ENCODE data around the gene ARID3B. TPM values are rescaled to one million over a fixed set of nuclear protein-coding genes. Genes with fewer than 3 reads are reported as not detected.

The ARID3B gene
- total RNA-seq, 1 donor from 2014 or later, result 22.1 TPM

DNA sequence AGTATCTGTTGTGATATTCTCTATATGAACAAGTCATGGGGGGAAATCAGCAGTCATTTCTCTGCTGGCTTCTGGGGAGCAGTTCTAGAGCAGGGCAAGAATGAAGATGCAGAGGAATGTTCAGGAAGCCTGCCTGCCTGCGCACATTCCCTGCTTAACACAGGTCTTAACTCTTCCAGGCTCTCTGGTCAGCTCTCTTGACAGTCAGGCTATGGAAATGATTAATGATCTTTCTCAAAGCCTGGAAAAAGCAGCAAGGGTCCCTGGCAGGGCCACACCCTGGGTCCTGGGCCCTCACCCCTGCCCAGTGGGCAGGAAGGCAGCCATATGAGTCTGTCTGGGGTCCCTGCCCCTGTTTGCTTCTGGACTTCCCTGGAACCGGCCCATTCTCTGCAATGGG is 43.2 kb downstream of the ARID3B start:
- Mint-ChIP-seq H3K9me3 (no peaks in the 10 kb centered on the region), H3K36me3 (peaks cover 3% of the 10 kb centered on the region), H3K27me3 (ENCODE audit: low read depth) (no peaks in the 10 kb centered on the region), H3K4me1 (peaks cover 36% of the 10 kb centered on the region), H3K27ac (peak overlapping the region; percentile 43), H3K4me3 (no peak overlapping the region)
- no peak for DNase-seq (ENCODE audit: low spot score in 2 of 2, unreplicated experiment in 2 of 2)
- TF ChIP-seq, protein P1, sequence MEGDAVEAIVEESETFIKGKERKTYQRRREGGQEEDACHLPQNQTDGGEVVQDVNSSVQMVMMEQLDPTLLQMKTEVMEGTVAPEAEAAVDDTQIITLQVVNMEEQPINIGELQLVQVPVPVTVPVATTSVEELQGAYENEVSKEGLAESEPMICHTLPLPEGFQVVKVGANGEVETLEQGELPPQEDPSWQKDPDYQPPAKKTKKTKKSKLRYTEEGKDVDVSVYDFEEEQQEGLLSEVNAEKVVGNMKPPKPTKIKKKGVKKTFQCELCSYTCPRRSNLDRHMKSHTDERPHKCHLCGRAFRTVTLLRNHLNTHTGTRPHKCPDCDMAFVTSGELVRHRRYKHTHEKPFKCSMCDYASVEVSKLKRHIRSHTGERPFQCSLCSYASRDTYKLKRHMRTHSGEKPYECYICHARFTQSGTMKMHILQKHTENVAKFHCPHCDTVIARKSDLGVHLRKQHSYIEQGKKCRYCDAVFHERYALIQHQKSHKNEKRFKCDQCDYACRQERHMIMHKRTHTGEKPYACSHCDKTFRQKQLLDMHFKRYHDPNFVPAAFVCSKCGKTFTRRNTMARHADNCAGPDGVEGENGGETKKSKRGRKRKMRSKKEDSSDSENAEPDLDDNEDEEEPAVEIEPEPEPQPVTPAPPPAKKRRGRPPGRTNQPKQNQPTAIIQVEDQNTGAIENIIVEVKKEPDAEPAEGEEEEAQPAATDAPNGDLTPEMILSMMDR (IDR thresholded peaks at IDR 0.05; ENCODE audit: unreplicated experiment), result no peak

DNA sequence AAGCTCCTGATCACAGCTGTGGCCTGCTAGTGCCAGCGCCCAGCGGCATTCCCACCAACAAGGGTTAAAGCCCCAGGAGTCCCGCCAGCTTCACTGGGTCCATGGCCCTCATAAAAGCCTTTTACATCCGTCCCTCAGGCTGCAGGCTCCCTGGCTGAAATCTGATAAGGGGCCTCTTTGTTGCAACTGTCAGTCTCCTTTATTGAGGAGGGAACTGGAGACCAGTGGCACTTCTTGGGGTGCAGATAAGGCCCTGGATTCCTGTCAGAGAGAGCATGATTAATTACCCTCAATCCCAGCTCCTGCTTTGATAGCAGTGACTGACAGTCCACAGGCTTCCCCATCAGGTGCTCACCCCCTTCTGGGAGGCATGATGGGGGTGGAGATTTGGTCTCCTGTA is 43.8 kb downstream of the ARID3B start:
- Mint-ChIP-seq H3K36me3 (peaks cover 2% of the 10 kb centered on the region), H3K9me3 (no peaks in the 10 kb centered on the region), H3K4me3 (no peak overlapping the region), H3K27me3 (ENCODE audit: low read depth) (no peaks in the 10 kb centered on the region), H3K27ac (peak overlapping the region; percentile 43), H3K4me1 (peaks cover 39% of the 10 kb centered on the region)
- no peak for DNase-seq (ENCODE audit: low spot score in 2 of 2, unreplicated experiment in 2 of 2)
- TF ChIP-seq, protein P1 (IDR thresholded peaks at IDR 0.05; ENCODE audit: unreplicated experiment), result no peak

DNA sequence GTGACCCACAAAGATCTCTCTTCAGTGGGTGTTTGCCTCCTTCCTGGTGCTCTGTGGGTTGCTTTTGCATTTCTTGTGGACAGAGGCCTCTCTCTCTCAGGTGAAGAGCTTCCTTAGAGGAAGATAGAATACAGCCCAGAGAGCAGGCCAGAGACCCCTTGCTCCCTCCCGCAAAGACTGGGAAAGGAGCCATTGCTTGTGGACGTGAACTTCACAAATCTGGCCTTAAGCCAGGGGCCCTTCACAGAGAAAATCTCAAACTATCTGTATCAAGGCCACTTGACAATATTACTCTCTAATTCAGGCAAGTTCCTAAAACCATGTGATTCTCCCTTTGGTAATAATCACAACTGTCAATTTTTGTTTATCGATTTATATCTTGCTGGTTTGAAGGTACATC is 44.2 kb downstream of the ARID3B start:
- Mint-ChIP-seq H3K27ac (peak overlapping the region; percentile 21), H3K9me3 (no peaks in the 10 kb centered on the region), H3K4me3 (no peak overlapping the region), H3K36me3 (peaks cover 3% of the 10 kb centered on the region), H3K27me3 (ENCODE audit: low read depth) (no peaks in the 10 kb centered on the region), H3K4me1 (peaks cover 39% of the 10 kb centered on the region)
- no peak for DNase-seq (ENCODE audit: low spot score in 2 of 2, unreplicated experiment in 2 of 2)
- TF ChIP-seq, protein P1 (IDR thresholded peaks at IDR 0.05; ENCODE audit: unreplicated experiment), result no peak

DNA sequence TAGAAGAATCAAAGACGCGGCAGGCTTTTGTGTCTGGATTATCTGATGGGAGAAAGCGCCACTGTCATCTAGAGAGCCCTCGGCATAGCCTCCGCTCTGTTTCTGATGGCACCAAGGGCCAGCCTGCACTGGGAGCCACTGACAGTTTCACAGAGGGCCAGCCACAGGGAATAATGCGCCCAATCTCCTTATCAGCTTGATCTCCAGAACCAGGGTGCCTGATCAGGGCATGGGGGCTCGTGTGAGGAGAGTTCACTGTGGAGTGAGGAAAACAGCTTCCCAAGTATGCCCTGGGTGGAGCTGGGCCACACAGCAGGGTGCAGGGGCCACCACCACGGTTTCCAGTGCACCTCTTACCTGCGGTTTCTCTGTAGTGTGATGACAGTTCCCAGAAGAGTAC is 44.8 kb downstream of the ARID3B start:
- H3K27me3 Mint-ChIP-seq (ENCODE audit: low read depth), result no peaks in the 10 kb centered on the region
- peaks cover 39% of the 10 kb centered on the region for H3K4me1 Mint-ChIP-seq
- peaks cover 3% of the 10 kb centered on the region for H3K36me3 Mint-ChIP-seq
- TF ChIP-seq, protein P1 (IDR thresholded peaks at IDR 0.05; ENCODE audit: unreplicated experiment), result no peak
- no peaks in the 10 kb centered on the region for H3K9me3 Mint-ChIP-seq
- no peak overlapping the region for H3K27ac Mint-ChIP-seq
- DNase-seq (ENCODE audit: low spot score in 2 of 2, unreplicated experiment in 2 of 2), result no peak
- H3K4me3 Mint-ChIP-seq, result no peak overlapping the region

DNA sequence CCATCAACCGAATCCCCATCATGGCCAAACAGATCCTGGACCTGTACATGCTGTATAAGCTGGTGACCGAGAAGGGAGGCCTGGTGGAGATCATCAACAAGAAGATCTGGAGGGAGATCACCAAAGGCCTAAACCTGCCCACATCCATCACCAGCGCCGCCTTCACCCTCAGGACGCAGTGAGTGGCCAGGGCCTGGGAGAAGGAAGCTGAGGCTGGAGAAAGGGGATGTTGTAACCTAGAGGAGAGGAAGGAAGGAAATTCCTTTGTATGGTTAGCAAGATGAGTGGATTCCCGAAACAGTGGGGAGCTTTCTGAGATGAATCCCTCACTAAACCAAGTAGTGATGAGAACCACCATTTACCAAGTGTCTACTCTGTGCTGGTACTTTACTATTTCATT is 48.8 kb downstream of the ARID3B start:
- TF ChIP-seq, protein P1 (IDR thresholded peaks at IDR 0.05; ENCODE audit: unreplicated experiment), result no peak
- no peak overlapping the region for H3K4me3 Mint-ChIP-seq
- peaks cover 17% of the 10 kb centered on the region for H3K36me3 Mint-ChIP-seq
- DNase-seq (ENCODE audit: low spot score in 2 of 2, unreplicated experiment in 2 of 2), result no peak
- H3K4me1 Mint-ChIP-seq, result peaks cover 22% of the 10 kb centered on the region
- H3K27ac Mint-ChIP-seq, result no peak overlapping the region
- no peaks in the 10 kb centered on the region for H3K27me3 Mint-ChIP-seq (ENCODE audit: low read depth)
- no peaks in the 10 kb centered on the region for H3K9me3 Mint-ChIP-seq

DNA sequence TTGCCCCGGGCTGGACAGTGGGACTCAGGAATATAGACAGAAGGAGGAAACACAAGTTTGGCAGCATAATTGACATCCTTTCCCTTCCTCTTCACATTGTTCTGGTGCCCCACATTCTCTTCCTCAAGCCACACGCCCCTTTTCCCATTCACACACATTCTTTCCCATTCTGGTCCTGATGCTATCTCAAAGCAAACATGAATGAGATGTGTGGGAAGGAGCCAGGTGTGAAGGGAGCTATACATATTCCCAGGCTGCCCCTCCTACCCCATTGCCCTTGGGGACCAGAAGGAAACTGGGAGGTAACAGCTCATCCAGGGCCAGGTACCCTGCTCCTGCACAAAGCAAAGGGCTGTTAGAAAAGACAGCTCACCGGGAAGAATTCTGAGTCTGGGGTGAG is 51.2 kb downstream of the ARID3B start:
- DNase-seq (ENCODE audit: low spot score in 2 of 2, unreplicated experiment in 2 of 2), result no peak
- Mint-ChIP-seq H3K4me3 (no peak overlapping the region), H3K9me3 (no peaks in the 10 kb centered on the region), H3K27ac (no peak overlapping the region), H3K36me3 (peaks cover 21% of the 10 kb centered on the region), H3K27me3 (ENCODE audit: low read depth) (no peaks in the 10 kb centered on the region), H3K4me1 (peaks cover 11% of the 10 kb centered on the region)
- TF ChIP-seq, protein P1 (IDR thresholded peaks at IDR 0.05; ENCODE audit: unreplicated experiment), result no peak

Data from mesothelial cell of epicardium (in vitro differentiated cells).